C4-2B (cell line): ENCODE measurements around the gene CUEDC2.
A peak's percentile ranks its signal among the peaks of the same experiment; 100 is the strongest.

Source experiments
- H3K27ac ChIP-seq: fragments of 450-650 bp; 2 replicates; pipeline ENCODE4 v1.5.1; 2017
- ZFX ChIP-seq: fragments of 450-650 bp; IDR thresholded peaks from 2 replicates; pipeline ENCODE4 v1.6.1; 2017
- TF ChIP-seq, protein P1 (sequence below): fragments of 450-650 bp; conservative IDR thresholded peaks from 2 replicates; pipeline ENCODE4 v1.5.1; 2017; ENCODE audit warnings: mild to moderate bottlenecking

Gene CUEDC2

DNA sequence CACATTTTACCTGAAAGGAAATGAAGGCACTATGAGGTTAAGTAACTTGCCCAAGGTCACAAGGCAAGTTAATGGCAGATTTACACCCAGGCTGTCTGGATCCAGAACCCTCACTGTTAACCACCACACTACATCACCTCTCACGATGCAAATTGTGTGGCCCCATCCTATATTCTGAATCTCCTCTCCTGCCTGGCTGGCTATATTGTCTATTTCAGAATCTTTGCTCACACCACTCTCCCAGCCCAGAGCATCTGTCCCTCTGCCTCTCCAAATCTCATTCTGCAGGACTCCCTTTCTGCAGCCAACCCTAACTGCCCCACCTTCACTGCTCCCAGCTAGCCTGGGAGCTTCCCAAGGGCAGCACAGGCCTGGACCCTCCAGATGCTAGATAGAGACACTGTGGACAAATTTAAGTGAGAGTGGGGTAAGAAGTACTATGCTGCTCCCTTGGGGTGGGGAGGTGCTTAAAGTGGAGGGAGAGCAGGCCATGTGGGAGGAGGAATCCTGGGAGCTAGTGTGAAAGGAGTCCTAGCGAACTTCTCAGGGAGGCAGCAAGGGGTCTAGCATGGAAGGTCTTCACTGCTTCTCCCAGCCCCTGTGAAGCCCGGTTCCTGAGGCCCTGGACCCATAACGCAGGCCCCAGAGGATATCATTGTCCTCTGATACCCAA is 786 bp downstream of the CUEDC2 start:
- H3K27ac ChIP-seq = peak overlapping the region; percentile 86
- no peak for TF ChIP-seq ZFX
- TF ChIP-seq, protein P1, sequence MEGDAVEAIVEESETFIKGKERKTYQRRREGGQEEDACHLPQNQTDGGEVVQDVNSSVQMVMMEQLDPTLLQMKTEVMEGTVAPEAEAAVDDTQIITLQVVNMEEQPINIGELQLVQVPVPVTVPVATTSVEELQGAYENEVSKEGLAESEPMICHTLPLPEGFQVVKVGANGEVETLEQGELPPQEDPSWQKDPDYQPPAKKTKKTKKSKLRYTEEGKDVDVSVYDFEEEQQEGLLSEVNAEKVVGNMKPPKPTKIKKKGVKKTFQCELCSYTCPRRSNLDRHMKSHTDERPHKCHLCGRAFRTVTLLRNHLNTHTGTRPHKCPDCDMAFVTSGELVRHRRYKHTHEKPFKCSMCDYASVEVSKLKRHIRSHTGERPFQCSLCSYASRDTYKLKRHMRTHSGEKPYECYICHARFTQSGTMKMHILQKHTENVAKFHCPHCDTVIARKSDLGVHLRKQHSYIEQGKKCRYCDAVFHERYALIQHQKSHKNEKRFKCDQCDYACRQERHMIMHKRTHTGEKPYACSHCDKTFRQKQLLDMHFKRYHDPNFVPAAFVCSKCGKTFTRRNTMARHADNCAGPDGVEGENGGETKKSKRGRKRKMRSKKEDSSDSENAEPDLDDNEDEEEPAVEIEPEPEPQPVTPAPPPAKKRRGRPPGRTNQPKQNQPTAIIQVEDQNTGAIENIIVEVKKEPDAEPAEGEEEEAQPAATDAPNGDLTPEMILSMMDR = no peak

DNA sequence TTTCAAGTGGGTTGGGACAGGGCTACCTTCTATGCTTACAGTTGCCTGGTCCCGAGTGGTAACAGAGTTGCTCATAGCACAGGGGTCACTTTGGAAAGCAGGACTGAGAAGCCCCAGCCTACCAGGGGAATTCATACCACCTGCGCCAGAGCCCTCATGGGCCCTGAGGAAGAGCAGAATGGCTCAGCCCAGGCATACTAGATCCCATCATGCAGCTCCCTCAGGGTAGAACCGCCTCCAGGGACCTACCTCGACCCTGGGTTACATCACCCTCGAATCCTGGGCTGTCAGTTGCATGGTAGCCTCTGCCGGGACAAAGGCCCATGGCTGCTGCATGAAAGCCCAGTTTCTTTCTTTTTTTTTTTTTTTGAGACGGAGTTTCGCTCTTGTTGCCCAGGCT is 2.9 kb downstream of the CUEDC2 start:
- no peak overlapping the region for H3K27ac ChIP-seq
- TF ChIP-seq ZFX = no peak
- TF ChIP-seq, protein P1 = no peak

DNA sequence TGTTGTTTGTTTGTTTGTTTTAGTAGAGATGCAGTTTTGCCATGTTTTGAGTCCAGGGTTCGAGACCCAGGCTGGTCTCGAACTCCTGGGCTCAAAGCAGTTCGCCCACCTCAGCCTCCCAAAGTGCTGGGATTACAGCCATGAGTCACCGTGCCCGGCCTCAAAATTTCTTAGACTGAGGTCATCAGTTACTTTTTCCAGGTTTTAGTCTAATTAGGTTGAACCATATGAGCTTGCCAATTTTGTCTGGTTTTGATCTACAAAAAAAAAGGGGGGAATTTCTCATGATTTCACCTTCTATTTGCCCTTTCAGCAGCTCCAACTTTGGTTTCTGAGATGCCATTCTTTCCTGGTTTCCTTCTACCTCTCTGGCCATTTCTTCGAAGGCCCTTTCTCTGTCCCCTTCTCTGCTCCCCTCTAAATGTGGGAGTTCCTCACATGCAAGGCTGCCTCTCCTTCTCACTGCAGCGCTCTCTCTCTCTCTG is 5.5 kb downstream of the CUEDC2 start:
- no peak overlapping the region for H3K27ac ChIP-seq

DNA sequence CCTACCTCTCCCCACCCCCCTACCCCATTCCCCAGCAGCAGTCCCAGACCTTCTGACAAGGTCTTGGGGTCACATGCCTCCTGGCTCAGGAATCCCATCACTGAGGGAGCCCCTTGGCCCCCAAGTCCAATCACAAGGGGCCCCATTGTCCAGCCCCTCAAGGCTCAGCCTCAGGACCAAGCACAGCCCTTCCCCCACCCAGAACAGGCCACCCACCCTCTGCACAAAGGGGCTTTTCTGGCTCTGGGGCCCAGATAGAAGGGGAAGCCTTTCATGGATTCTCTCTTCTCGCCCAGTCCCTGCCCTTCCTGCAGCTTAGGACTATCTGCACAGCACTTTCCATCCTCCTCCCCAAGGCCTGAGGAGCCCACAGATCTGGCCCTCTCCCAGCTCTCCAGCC is 6.9 kb downstream of the CUEDC2 start:
- TF ChIP-seq, protein P1 = no peak
- no peak for TF ChIP-seq ZFX
- no peak overlapping the region for H3K27ac ChIP-seq

More for the DNA sequence above, 5.5 kb downstream of the CUEDC2 start:
- TF ChIP-seq, protein P1 = no peak
- TF ChIP-seq ZFX = no peak

DNA sequence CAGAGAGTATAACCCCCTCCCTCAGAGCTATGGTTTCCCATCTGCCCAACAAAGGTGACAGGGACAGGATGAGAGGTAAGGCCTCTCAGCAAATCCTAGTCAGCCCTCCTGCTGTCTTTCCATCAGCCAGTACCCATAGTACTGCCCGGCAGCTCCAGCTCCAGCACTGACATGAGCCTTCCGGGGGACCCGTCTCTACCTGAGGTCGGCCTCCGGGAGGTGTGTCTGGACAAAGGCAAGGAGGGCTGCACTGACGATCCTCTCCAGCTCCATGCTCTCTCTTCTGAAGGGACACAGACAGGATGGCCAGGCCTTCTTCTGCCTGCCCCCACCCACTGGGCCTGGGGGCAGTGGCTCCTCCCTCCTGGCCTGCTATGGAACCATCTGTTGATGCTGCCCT is 7.5 kb downstream of the CUEDC2 start:
- H3K27ac ChIP-seq = no peak overlapping the region
- TF ChIP-seq, protein P1 = no peak
- TF ChIP-seq ZFX = no peak

DNA sequence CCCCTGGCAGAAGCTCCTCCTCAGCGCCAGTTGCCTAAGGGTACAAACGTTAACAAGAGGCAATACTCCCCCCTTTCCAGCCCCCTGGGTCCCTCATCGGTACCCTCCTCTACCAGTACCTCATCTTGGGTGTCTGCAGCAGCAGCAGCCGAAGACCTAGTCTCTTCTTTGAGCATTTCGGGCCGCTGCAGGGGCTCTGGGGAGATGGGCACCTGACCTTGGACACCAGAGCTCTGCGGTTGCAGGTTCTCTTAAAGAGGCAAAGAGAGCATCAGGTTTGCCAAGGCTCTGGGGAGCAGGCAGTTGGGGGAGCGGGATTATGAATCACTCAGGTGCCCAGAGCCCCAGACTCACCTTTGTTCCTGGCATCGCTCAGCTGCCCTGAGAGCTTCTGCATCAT is 8.2 kb downstream of the CUEDC2 start:
- no peak for TF ChIP-seq ZFX
- TF ChIP-seq, protein P1 = no peak
- H3K27ac ChIP-seq = no peak overlapping the region

DNA sequence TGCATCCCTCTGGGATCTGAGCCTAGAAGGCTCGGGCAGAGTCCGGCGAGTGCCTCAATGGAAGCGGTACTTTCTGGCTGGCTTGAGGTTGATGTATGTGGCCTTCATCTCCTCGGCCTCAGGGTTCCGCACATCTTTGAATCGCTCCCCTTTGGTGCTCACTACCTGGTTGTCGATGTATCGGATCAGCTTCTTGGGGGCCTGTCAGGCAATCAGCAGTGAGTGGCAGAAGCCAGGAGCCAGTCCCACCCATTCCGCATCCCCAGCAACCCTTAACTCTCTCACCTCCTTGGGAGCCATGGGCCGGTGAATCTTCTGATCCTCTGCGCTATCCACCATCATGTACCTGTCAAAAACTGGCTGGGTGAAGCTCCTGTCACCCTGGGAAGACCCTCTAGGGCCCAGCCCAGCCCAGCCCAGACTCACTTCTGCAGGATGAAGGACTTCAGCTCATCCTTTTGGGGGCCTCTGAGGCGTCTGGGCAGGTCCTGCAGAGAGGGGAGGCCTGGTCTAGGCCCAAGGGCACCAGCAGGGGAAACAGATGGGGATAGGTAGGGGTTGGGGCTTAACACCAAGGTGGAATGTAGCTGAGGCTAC is 8.9 kb downstream of the CUEDC2 start:
- H3K27ac ChIP-seq = peak overlapping the region; percentile 93
- no peak for TF ChIP-seq ZFX
- TF ChIP-seq, protein P1 = no peak
